Activated T-helper 1 cell treated with anti-CD3 and anti-CD28 coated beads, Interleukin-2, amount 50 U/mL, for 16 hours (primary cell): ENCODE results near the gene ARHGAP10.
"Not testable (repeated sequence)": the region's sequence is repeated elsewhere in the genome, so short reads cannot be mapped to it uniquely, and the experiment has no call there.

Experiments
- DNase-seq, 2 donors: peaks; one replicate each; pipeline ENCODE4 v3.0.0-alpha.2; 2020; ENCODE audit warnings: low read depth in 1 of 2, low spot score in 1 of 2

Gene ARHGAP10

DNA sequence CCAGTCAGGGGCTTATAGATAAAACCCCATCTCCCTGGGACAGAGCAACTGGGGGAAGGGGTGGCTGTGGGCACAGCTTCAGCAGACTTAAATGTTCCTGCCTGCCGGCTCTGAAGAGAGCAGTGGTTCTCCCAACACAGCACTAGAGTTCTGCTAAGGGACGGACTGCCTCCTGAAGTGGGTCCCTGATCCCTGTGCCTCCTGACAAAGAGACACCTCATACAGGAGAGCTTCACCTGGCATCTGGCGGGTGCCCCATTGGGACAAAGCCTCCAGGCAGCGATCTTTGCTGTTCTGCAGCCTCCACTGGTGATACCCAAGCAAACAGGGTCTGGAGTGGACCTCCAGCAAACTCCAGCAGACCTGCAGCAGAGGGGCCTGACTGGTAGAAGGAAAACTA, 351.2 kb downstream of the ARHGAP10 start:
- not testable (repeated sequence) for DNase-seq

- DNase-seq: no peak
Observed at GRCh38 chr4:148089624-148090023, 357.7 kb downstream of the ARHGAP10 start.

- no peak for DNase-seq
Observed at GRCh38 chr4:148090029-148090428, 358.1 kb downstream of the ARHGAP10 start.

GRCh38 chr4:148090503-148091476, 358.9 kb downstream of the ARHGAP10 start:
- no peak for DNase-seq

GRCh38 chr4:148091896-148092295, 360.0 kb downstream of the ARHGAP10 start:
- no peak for DNase-seq

- DNase-seq: no peak
Observed at GRCh38 chr4:148092316-148093014, 360.6 kb downstream of the ARHGAP10 start.

GRCh38 chr4:148093065-148093464, 361.2 kb downstream of the ARHGAP10 start:
- DNase-seq: no peak

DNA sequence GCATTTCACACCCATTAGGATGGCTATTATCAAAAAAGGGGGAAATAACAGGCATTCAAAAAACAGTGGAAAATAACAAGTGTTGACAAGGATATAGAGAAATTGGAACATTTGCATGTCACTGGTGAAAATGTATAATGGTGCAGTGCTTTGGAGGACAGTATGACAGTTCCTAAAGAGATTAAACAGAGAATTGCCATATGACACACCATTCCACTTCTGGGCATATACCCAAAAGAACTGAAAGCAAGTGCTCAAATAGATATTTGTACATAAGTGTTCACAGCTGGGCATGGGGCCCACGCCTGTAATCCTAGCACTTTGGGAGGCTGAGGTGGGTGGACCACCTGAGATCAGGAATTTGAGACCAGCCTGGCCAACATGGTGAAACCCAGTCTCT, 362.3 kb downstream of the ARHGAP10 start:
- DNase-seq: no peak

DNA sequence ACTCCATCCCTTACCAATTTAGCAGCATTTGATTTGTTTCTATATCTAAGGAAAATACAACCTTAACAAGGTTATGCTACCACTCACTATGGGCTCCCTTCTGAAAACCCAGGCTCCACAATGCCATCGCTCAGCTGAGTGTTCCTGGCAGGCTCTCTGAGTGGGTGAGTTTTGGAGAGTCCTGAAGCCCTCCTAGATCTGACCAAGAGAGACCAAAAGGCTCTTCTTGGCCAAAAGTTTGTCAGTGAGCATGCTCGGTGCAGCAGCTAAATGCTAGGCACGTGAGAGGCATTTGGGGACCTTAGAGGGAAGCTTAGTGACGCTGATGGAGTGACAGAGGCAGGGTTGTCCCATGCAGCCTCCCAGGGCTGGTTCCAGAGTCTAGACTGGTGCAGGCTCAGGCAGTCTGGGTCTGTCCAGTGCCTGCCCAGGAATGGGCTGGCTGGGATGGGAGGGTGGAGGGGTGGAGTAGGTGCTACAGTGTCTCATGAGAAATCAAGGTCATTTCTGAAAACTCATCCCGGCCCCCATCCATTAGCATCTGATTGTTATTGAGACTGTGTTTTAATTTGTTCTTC, 363.5 kb downstream of the ARHGAP10 start:
- DNase-seq: no peak

DNA sequence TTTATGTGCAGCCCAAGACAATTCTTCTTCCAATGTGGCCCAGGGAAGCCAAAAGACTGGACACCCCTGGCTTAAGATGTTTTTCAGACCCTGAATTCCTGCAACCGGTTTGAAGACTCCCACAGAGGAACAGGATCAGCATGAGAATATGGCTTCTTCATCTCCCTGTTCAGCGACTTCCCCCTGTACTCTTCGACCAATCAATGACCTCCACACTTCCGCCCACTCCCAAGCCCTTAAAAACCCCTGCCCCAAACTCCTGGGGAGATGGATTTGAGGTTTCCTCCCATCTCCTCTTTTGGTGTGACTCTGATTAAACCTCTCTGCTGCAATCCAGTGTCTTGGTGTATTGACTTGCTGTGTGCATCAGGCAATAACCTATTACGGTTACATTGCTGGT, 365.9 kb downstream of the ARHGAP10 start:
- DNase-seq: no peak

DNA sequence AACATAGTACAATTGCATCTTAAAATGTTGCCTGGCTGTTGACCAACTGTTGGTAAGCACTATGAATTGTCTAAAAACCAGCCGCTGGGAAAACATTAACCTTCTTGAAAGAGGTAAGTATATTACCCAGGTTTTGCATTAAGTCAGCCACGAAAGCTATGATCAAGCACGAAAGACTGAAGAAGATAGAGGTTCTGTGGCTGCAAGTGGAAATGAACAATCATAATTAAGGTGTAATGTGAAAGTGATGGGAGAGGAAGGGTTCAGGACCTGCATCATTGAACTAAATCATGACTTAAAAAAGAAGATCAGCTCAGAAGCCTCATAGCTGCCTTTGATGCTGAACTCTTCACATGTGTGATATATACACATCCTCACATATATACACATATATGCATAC, 369.3 kb downstream of the ARHGAP10 start:
- DNase-seq: no peak

DNA sequence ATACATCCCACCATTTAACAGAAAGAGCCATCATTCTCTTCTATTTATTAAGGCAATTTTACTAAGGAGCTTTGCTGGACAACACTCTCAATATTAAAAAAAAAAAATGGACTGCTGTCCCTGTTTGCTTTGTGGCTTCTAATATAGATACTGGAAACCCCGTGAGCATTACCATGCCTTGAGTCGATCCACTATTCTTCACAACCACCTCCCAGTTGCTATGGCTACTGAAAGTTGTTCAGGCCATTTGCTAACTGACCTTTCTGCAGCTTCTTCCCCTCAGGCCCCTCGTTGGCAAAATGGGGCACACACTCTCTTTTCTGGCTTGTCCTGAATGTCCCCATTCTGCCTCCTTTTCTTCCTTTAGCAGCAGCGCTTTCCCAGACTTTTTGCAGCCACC, 369.9 kb downstream of the ARHGAP10 start:
- no peak for DNase-seq

GRCh38 chr4:148103597-148104355, 371.9 kb downstream of the ARHGAP10 start:
- DNase-seq: no peak

DNA sequence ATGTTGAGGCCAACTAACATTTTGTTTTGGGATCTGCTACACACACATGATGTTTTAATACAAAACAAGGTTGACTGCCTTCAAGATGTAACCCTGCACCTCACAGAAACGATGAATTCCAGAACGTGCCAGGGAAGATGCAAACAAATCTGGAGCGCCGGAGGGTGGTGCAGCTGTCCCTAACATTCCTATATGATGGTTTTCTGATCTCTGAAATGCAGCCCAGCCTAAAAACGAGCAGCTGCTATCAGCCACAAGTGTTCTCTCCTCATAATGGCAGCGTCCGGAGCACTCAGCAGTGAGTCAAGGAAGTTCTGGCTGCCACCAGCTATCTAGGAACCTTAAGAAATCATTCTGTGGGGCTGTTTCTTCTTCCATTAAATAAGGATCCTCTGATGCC, 376.9 kb downstream of the ARHGAP10 start:
- DNase-seq: no peak

- no peak for DNase-seq
Observed at GRCh38 chr4:148109216-148109615, 377.3 kb downstream of the ARHGAP10 start.

- no peak for DNase-seq
Observed at GRCh38 chr4:148110169-148110568, 378.3 kb downstream of the ARHGAP10 start.

- no peak for DNase-seq
Observed at GRCh38 chr4:148112231-148112982, 380.5 kb downstream of the ARHGAP10 start.

GRCh38 chr4:148114436-148114835, 382.5 kb downstream of the ARHGAP10 start:
- no peak for DNase-seq

DNA sequence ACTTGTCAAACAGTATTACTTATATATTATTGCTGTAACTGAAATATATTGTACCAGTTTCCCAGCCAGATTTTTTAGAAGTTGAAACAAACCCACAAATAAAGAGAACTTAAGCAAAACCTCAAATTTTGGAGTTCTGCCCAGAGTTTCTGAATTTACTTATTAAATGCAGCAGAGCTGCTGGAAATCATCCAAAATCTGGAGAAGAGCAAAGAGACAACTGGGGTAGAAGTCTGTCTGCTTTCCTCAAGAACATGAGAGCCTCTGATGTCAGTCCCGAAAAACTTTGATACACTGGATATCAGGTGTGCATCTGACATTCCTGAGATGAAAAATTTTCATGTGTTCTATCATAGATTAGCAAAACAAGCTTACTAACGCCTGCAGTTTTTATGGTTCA, 384.4 kb downstream of the ARHGAP10 start:
- DNase-seq: no peak

- DNase-seq: no peak
Observed at GRCh38 chr4:148116969-148117368, 385.1 kb downstream of the ARHGAP10 start.
